GM19324 (cell line): ENCODE data around the gene HTRA2.
"Not testable (repeated sequence)": the region's sequence is repeated elsewhere in the genome, so short reads cannot be mapped to it uniquely, and the experiment has no call there.

Experiments used
- ATAC-seq: cut with Tn5 transposase; IDR thresholded peaks from one replicate; pipeline ENCODE4 v1.9.1; 2021; ENCODE audit warnings: mild to moderate bottlenecking, moderate library complexity; ENCODE audit not compliant: unreplicated experiment, low FRiP score

HTRA2 gene

GRCh38 chr2:74556831-74557370 lies 27.2 kb downstream of the HTRA2 start:
- no peak for ATAC-seq

- no peak for ATAC-seq
These were observed 28.8 kb downstream of the HTRA2 start for GRCh38 chr2:74558284-74559230.

GRCh38 chr2:74559912-74560311 lies 30.2 kb downstream of the HTRA2 start:
- no peak for ATAC-seq

GRCh38 chr2:74560591-74560990 lies 30.9 kb downstream of the HTRA2 start:
- ATAC-seq, result no peak

- not testable (repeated sequence) for ATAC-seq
These were observed 31.3 kb downstream of the HTRA2 start for GRCh38 chr2:74561022-74561421.

GRCh38 chr2:74562126-74562775 lies 32.5 kb downstream of the HTRA2 start:
- ATAC-seq, result no peak

GRCh38 chr2:74564222-74564621 lies 34.5 kb downstream of the HTRA2 start:
- no peak for ATAC-seq

GRCh38 chr2:74566076-74566753 lies 36.5 kb downstream of the HTRA2 start:
- ATAC-seq, result no peak

GRCh38 chr2:74566754-74567085 lies 37.0 kb downstream of the HTRA2 start:
- no peak for ATAC-seq

GRCh38 chr2:74567881-74568280 lies 38.1 kb downstream of the HTRA2 start:
- no peak for ATAC-seq

GRCh38 chr2:74569686-74570085 lies 40.0 kb downstream of the HTRA2 start:
- ATAC-seq, result no peak

- peak; percentile 50 for ATAC-seq
These were observed 41.3 kb downstream of the HTRA2 start for GRCh38 chr2:74571058-74571457.

- no peak for ATAC-seq
These were observed 42.6 kb downstream of the HTRA2 start for GRCh38 chr2:74572178-74572925.

- ATAC-seq, result peak; percentile 46
These were observed 44.2 kb downstream of the HTRA2 start for GRCh38 chr2:74573747-74574562.

GRCh38 chr2:74575320-74575719 lies 45.6 kb downstream of the HTRA2 start:
- no peak for ATAC-seq

GRCh38 chr2:74576211-74576862 lies 46.6 kb downstream of the HTRA2 start:
- no peak for ATAC-seq

GRCh38 chr2:74576863-74577229 lies 47.1 kb downstream of the HTRA2 start:
- no peak for ATAC-seq

- ATAC-seq, result no peak
These were observed 47.7 kb downstream of the HTRA2 start for GRCh38 chr2:74577448-74577847.

GRCh38 chr2:74578408-74578807 lies 48.7 kb downstream of the HTRA2 start:
- ATAC-seq, result no peak
